Caco-2 (cell line): ENCODE data around the gene CCDC159. TPM values are rescaled to one million over a fixed set of nuclear protein-coding genes. Genes with fewer than 3 reads are reported as not detected.
A peak's percentile ranks its signal among the peaks of the same experiment; 100 is the strongest.

ENCODE experiments used
- BruUV-seq: library from RNA; stranded (reverse); fragments of 400-500 nt; replicated peaks from 2 replicates; lab custom pipeline; 2021; lab: Mats Ljungman, UMichigan
- CTCF ChIA-PET: fragments of 300-600 bp; sonication (Branson Sonifier 250); formaldehyde crosslinking; loops from one replicate; lab custom pipeline; 2022; ENCODE audit warnings: antibody characterized with exemption; lab: Charles Lee
- POLR2A ChIA-PET: fragments of 300-600 bp; sonication (Branson Sonifier 250); formaldehyde crosslinking; loops from one replicate; lab custom pipeline; 2022; ENCODE audit warnings: antibody characterized with exemption; lab: Charles Lee
- DNase-seq, 2 experiments: peaks; one replicate each; pipeline versions ENCODE4 v3.0.0 to v3.0.0-alpha.2; 2020 to 2022
- H3K27me3 ChIP-seq: replicated peaks from 2 replicates; pipeline ENCODE4 v1.6.0; 2011; ENCODE audit warnings: low read length; ENCODE audit not compliant: control insufficient read depth, insufficient read depth
- H3K36me3 ChIP-seq: 2 replicates; pipeline ENCODE4 v1.5.1; 2011; ENCODE audit warnings: low read length; ENCODE audit not compliant: control insufficient read depth, insufficient read depth
- H3K4me1 ChIP-seq: fragments of 250-450 bp; sonication (Bioruptor Pico); 2 replicates; pipeline ENCODE4 v1.5.1; 2020; ENCODE audit warnings: mild to moderate bottlenecking
- H3K4me3 ChIP-seq: 2 replicates; pipeline ENCODE4 v1.5.1; 2011; ENCODE audit warnings: low read depth, mild to moderate bottlenecking, control low read depth, low read length
- H3K9me3 ChIP-seq: fragments of 250-450 bp; sonication (Bioruptor Pico); 2 replicates; pipeline ENCODE4 v1.5.1; 2020; ENCODE audit warnings: mild to moderate bottlenecking, moderate library complexity
- H3K27ac Mint-ChIP-seq: one replicate; pipeline ENCODE4 v1.8.0; 2022; ENCODE audit warnings: mixed read lengths; ENCODE audit not compliant: unreplicated experiment
- H3K27me3 Mint-ChIP-seq: one replicate; pipeline ENCODE4 v1.8.0; 2022; ENCODE audit warnings: mixed read lengths; ENCODE audit not compliant: insufficient read depth, unreplicated experiment
- H3K36me3 Mint-ChIP-seq: one replicate; pipeline ENCODE4 v1.8.0; 2022; ENCODE audit warnings: mild to moderate bottlenecking, mixed read lengths; ENCODE audit not compliant: insufficient read depth, unreplicated experiment
- H3K4me1 Mint-ChIP-seq: one replicate; pipeline ENCODE4 v1.8.0; 2022; ENCODE audit warnings: low read depth, mixed read lengths; ENCODE audit not compliant: unreplicated experiment
- H3K4me3 Mint-ChIP-seq: one replicate; pipeline ENCODE4 v1.8.0; 2022; ENCODE audit warnings: mild to moderate bottlenecking, moderate library complexity, mixed read lengths; ENCODE audit not compliant: unreplicated experiment
- H3K9me3 Mint-ChIP-seq: one replicate; pipeline ENCODE4 v1.8.0; 2022; ENCODE audit warnings: mixed read lengths; ENCODE audit not compliant: unreplicated experiment
- CTCF ChIP-seq, 2 experiments: fragments of 200-600 bp in 1 of 2; IDR thresholded peaks; 1 replicate in 1 of 2; 2 replicates in 1 of 2; pipeline versions ENCODE4 v1.5.1 to v1.8.0; 2011 to 2022; ENCODE audit warnings: antibody characterized with exemption in 1 of 2, control low read depth in 1 of 2, inconsistent platforms in 1 of 2, low read depth in 1 of 2, low read length in 1 of 2, mild to moderate bottlenecking in 1 of 2, moderate library complexity in 1 of 2; ENCODE audit not compliant: insufficient read depth in 1 of 2, severe bottlenecking in 1 of 2, unreplicated experiment in 1 of 2
- intact Hi-C: fragments of 100-400 bp; cut with micrococcal nuclease; formaldehyde crosslinking; loops from one replicate; pipeline ENCODE4 v1.10.0; 2022; ENCODE audit not compliant: unreplicated experiment
- total RNA-seq: library from RNA; stranded (reverse); gene quantifications from 2 replicates; pipeline ENCODE4 v1.2.3, GENCODE V29; 2022

Gene CCDC159
- total RNA-seq, 1 experiment from 2014 or later = 13.9 TPM

- CTCF ChIA-PET = interaction anchor here (0.6 kb wide), 1 partner anchor 127 kb away, joined by 3 read pairs; no protein-coding TSS in a partner anchor
- no peaks in the 10 kb centered on the region for H3K4me1 ChIP-seq
- H3K9me3 ChIP-seq = no peaks in the 10 kb centered on the region
- Mint-ChIP-seq H3K4me1 (peaks cover 5% of the 10 kb centered on the region), H3K4me3 (peak within 1 kb of the TSS; percentile 82), H3K9me3 (no peaks in the 10 kb centered on the region), H3K27ac (peak within 1 kb of the TSS; percentile 30), H3K27me3 (no peaks in the 10 kb centered on the region), H3K36me3 (peaks cover 11% of the 10 kb centered on the region)
- no TSS peak for BruUV-seq
- H3K4me3 ChIP-seq = peak within 1 kb of the TSS; percentile 60
- intact Hi-C loops = loop anchor here (1.0 kb wide), 1 partner anchor 9 kb away; the partner anchor contains the start of genes CCDC159 and TMEM205
- POLR2A ChIA-PET = no interaction called here
- DNase-seq = peak; percentile 91 to 93
- H3K27me3 ChIP-seq = no peaks in the 10 kb centered on the region
- TF ChIP-seq CTCF (IDR thresholded peaks at IDR 0.05; ENCODE audit: insufficient read depth in 1 of 2, low read depth in 1 of 2, low read length in 1 of 2, severe bottlenecking in 1 of 2, unreplicated experiment in 1 of 2) = no peak
- H3K36me3 ChIP-seq = no peaks in the 10 kb centered on the region
These were observed 9.1 kb downstream of the CCDC159 start, which contains the start of gene PLPPR2 for GRCh38 chr19:11355160-11356073. Gene PLPPR2, plus strand, starts transcription at chr19:11355432. Its CDS starts 2,242 bp downstream, at chr19:11357674.

DNA sequence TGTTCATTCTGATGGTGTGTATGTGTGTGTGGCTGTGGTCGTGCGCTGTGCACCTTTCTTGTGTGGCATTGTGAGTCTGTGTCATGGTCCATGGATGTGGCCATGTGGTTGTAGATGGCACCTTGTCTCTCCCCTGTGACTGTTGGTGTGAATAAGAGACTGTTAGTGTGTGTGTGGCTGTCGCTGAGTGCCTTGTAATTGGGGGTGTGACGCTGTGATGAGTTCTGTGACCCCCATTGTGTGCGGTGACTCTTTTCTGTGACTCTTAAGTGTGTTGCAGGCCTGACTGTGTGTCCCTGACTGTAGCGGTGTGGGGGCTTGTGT lies 9.7 kb downstream of the CCDC159 start:
- no peaks in the 10 kb centered on the region for H3K27me3 ChIP-seq
- ChIA-PET CTCF (interaction anchor here (0.6 kb wide), 1 partner anchor 126 kb away, joined by 3 read pairs; no protein-coding TSS in a partner anchor), POLR2A (no interaction called here)
- no peaks in the 10 kb centered on the region for H3K36me3 ChIP-seq
- DNase-seq = no peak
- H3K4me3 ChIP-seq = peak overlapping the region; percentile 60
- Mint-ChIP-seq H3K27ac (peak overlapping the region; percentile 30), H3K4me3 (peak overlapping the region; percentile 82), H3K27me3 (no peaks in the 10 kb centered on the region), H3K4me1 (peaks cover 5% of the 10 kb centered on the region), H3K9me3 (no peaks in the 10 kb centered on the region), H3K36me3 (peaks cover 11% of the 10 kb centered on the region)
- intact Hi-C loops = no loop called here
- no peak for TF ChIP-seq CTCF (IDR thresholded peaks at IDR 0.05; ENCODE audit: insufficient read depth in 1 of 2, low read depth in 1 of 2, low read length in 1 of 2, severe bottlenecking in 1 of 2, unreplicated experiment in 1 of 2)
- BruUV-seq = TSS peak; percentile 22
- H3K9me3 ChIP-seq = no peaks in the 10 kb centered on the region
- H3K4me1 ChIP-seq = no peaks in the 10 kb centered on the region

GRCh38 chr19:11356676-11357550 lies 10.6 kb downstream of the CCDC159 start:
- Mint-ChIP-seq H3K4me1 (peaks cover 9% of the 10 kb centered on the region), H3K27ac (no peak overlapping the region), H3K9me3 (no peaks in the 10 kb centered on the region), H3K4me3 (peak overlapping the region; percentile 82), H3K27me3 (no peaks in the 10 kb centered on the region), H3K36me3 (peaks cover 11% of the 10 kb centered on the region)
- POLR2A ChIA-PET = no interaction called here
- DNase-seq = no peak
- Histone ChIP-seq H3K9me3 (no peaks in the 10 kb centered on the region), H3K27me3 (no peaks in the 10 kb centered on the region), H3K36me3 (no peaks in the 10 kb centered on the region), H3K4me1 (no peaks in the 10 kb centered on the region), H3K4me3 (no peak overlapping the region)
- TF ChIP-seq CTCF (IDR thresholded peaks at IDR 0.05; ENCODE audit: insufficient read depth in 1 of 2, low read depth in 1 of 2, low read length in 1 of 2, severe bottlenecking in 1 of 2, unreplicated experiment in 1 of 2) = no peak
- intact Hi-C loops = no loop called here
- BruUV-seq = no TSS peak
- CTCF ChIA-PET = no interaction called here
